Amniotic stem cell (primary cell): ENCODE data around the gene SLC12A2.

ENCODE experiments used
- DNase-seq: peaks from one replicate; lab custom pipeline; 2025; lab: John Stamatoyannopoulos, UW

SLC12A2 gene

DNA sequence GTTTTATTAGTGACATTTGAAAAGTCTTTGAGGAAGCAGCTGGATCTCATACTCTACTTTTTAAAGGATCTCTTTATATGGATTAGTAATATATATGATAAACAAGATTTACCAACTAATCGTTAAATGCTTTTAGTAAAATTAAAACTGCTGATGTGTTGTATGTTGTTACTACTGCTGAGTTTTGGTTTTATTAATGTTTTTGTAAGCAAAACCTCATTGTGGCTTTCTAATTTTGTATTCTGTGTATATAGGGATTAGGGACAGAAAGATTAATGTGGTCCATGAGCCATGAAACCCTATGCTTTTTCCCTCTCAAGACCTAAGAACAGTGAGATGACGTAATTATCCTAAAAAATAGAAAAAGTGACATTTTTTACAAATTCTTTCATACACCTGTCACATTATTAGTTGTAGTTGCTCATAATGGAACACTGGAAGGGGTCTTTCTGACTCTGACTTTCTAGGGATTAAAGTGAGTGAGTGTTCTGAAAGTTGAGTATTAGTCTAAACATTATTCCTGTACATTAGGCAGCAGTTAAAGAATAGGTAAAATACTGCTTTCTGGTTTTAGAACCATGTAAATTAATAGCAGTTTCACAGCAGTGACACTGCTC lies 85.9 kb downstream of the SLC12A2 start:
- no peak for DNase-seq

DNA sequence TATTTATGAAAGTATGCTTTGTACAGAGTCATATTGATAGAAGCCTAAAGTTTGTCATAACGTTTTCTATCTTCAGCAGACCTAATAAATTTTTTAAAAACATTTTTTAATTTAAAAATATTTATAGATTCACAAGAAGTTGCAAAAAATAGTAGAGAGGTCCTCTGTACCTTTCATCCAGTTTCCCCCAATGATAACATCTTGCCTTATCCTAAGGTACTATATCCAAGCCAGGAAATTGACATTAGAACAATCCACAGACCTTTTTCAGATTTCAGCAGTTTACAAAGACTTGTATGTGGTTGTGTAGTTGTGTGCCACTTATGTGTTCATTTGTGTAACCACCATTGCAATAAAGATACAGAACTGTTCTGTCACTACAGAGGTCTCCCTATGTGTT lies 88.5 kb downstream of the SLC12A2 start:
- no peak for DNase-seq

DNA sequence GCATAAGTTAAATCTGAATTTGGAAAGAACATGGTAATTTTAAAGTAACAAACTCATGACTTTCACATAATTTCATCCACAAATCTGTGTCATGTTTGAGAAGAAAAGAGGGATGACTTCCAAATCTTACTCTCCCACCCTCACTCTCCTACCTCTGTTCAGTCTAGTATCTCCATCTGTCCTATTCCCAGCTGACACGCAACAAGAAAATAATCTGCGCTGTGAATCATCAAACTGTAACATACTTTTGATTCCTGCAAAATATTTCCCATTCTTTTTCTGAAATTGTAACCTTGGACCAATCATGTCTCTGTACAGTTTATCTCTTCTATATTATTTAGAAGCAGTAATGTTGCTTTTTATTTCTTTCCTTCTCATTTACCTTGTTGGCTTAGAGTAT lies 91.4 kb downstream of the SLC12A2 start:
- DNase-seq, result no peak

- DNase-seq, result no peak
Measured at GRCh38 chr5:128192368-128192767, 108.8 kb downstream of the SLC12A2 start.

- no peak for DNase-seq
Measured at GRCh38 chr5:128193665-128194390, 110.3 kb downstream of the SLC12A2 start.

- DNase-seq, result no peak
Measured at GRCh38 chr5:128195316-128195715, 111.8 kb downstream of the SLC12A2 start.

DNA sequence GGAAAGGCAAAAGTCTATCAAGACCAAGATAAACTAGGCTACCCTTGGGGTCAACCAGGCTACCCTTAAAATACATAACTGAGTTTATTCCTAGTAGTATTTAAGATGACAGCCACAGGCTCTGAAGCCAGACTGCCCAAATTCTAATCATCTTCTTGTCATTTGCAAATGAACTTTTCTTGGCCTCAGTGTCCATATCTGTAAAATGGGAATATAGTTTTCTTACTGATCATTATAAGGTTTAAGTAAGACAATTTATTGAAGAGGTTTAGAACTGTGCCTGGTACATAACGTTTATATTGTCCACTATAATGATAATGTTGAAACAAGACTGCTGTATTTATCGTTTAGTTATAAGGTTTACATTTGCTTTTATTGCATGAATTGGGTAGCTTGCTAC lies 112.5 kb downstream of the SLC12A2 start:
- no peak for DNase-seq

- DNase-seq, result no peak
Measured at GRCh38 chr5:128196791-128197190, 113.2 kb downstream of the SLC12A2 start.

- DNase-seq, result no peak
Measured at GRCh38 chr5:128197896-128198522, 114.4 kb downstream of the SLC12A2 start.

GRCh38 chr5:128199104-128199503 lies 115.5 kb downstream of the SLC12A2 start:
- DNase-seq, result no peak

- no peak for DNase-seq
Measured at GRCh38 chr5:128199611-128200010, 116.0 kb downstream of the SLC12A2 start.

- peak; percentile 36 for DNase-seq
Measured at GRCh38 chr5:128201065-128201926, 117.7 kb downstream of the SLC12A2 start.

- no peak for DNase-seq
Measured at GRCh38 chr5:128202320-128202719, 118.8 kb downstream of the SLC12A2 start.

GRCh38 chr5:128208436-128208835 lies 124.9 kb downstream of the SLC12A2 start:
- DNase-seq, result no peak

DNA sequence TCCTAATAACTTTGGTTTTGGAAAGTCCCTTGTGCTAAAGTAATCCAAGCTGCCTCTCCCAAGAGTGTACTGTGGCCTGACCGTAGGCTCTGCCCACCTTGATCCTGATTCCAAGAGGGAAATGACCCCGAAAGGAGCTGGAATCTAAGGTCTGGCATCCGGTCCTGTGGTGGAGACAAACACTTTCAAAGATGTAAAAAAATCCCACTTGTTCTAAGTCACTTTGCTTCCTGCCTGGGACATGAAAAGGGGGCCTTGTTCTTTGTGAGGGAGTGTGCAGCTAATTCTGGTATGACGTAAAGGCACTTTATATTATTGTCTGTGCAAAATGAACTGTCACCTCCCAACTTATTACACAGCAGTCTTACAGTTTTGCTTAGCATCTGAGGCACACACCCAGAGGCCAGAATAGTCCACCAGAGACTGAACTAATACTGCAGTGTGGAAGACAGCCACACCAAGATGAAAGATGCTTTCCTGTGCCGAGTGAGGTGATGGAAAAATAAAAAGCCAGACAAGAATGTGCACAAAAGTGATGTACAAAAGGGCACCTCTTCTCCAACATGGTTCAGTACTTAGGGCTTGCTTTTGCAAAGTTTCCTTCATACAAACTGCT lies 128.7 kb downstream of the SLC12A2 start:
- no peak for DNase-seq

DNA sequence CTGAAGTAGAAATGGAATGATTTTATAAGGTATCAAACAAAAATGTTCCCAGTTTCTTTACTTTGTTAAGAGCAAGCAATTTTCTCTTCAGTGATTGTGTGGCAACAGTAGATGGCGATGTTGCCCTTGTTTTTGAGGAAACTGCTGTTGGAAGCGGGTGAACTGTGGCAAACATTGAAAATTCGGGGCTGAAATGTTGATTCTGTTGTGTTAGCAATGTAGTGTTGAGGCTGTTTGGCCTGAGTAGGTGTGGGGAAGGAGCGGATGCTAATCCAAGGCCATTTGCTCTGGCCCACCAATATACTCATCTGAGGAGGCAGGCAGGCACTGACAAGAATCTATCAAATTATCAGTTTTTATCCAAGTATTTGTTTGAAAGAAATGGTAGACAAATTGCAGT lies 129.8 kb downstream of the SLC12A2 start:
- DNase-seq, result peak; percentile 43

DNA sequence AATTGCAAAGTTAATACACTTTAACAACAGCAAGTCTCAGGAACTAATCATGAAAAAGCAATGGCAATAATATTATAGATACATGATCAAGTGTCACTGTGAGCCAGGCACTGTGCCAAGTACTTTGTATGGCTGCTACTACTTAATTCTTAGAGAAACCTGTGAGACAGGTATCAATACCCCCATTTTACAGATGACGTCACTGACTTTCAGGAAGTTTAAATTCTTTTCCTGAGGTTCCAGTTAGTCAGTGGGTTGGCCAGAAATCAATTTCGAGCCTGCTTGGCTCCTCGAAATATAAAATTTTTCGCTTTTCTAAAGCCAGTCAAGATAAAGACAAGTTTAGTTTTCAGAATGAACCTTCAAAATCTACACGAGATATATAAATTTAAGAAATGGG lies 130.3 kb downstream of the SLC12A2 start:
- no peak for DNase-seq

DNA sequence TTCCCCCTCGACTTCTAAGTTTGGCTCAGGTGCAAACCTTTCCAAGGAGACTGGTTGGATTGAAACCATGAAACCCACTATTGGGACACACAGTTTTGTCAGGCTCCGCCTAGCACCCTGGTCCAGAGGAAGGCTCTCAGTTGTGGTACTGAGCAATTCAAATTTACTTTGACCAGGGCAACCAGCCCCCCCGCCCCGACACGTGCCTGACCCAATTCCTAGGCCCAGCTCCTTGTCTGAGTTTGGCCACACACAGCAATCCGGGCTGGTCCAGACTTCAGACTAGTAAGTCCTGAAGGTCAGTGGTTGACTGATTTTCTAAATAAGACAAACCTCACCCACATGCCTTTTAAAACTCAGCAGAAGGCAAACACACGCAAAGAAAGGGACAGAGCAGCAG lies 132.7 kb downstream of the SLC12A2 start:
- DNase-seq, result no peak

DNA sequence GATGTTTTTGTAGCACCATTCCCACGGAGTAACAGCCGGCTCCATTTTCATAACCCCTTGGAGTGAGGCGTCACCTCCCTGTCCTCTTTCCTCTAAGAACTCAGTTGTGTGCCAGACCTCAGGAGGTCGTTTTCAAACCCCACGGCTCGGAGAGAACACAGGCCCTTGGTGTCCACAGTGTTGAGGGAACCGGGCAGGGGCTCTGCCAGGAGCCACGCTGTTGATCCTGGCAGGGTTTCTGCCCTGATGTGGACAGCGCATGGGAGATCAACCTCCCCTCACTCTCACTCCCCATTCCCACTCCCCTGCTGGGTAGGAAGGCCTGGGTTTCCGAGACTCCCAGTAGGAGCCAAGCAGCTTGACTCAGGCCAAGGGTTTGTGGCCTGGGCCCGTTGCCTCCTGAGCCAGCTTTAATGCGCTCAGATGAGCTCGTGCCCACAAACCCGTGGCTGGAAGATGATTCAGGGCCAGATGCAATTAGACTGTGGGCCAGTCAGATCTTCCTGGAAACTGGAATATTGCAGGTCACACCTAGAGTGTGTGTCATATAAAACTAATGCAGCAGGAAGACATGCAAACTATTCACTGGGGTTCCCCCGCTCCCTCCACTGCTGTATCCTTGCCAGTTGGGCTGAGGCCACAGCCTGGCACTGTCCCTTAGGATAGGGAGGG lies 133.4 kb downstream of the SLC12A2 start:
- peak; percentile 71 for DNase-seq

GRCh38 chr5:128220841-128221240 lies 137.3 kb downstream of the SLC12A2 start:
- DNase-seq, result no peak

- no peak for DNase-seq
Measured at GRCh38 chr5:128224336-128224735, 140.8 kb downstream of the SLC12A2 start.
